Measurements from ENCODE around the gene GPS1. TPM values are rescaled to one million over a fixed set of nuclear protein-coding genes. Genes with fewer than 3 reads are reported as not detected.

GPS1 gene
- total and polyA plus RNA-seq, 2 experiments from 2014 or later = 136 to 242 TPM

GRCh38 chr17:82082456-82082855 is 30.8 kb downstream of the GPS1 start:
- Histone ChIP-seq H3K79me2 (replicated peaks; ENCODE audit: insufficient read depth) (no peaks in the 10 kb centered on the region), H3K9me2 (ENCODE audit: insufficient read depth) (no peaks in the 10 kb centered on the region), H2AFZ (no peak overlapping the region), H3K4me2 (no peak overlapping the region), H3K36me3 (ENCODE audit: insufficient read depth) (peaks cover 10% of the 10 kb centered on the region; the same call in 1 of the 2 replicates), H3K27ac (ENCODE audit: low read depth) (no peak overlapping the region), H3F3A (replicated peaks; ENCODE audit: low read depth) (peaks cover 19% of the 10 kb centered on the region), H3K4me1 (ENCODE audit: insufficient read depth) (no peaks in the 10 kb centered on the region), H3K27me3 (ENCODE audit: insufficient read depth) (no peaks in the 10 kb centered on the region), H4K20me1 (replicated peaks; ENCODE audit: insufficient read depth) (peaks cover 8% of the 10 kb centered on the region), H3K4me3 (no peak overlapping the region)
- no peaks in the 10 kb centered on the region; the same call in 2 of the 3 replicates for H3K9me3 Mint-ChIP-seq
- DNase-seq (ENCODE audit: low spot score) (no peak), ATAC-seq (no peak)
- peaks cover 18% of the 10 kb centered on the region for H3K27me3 Mint-ChIP-seq (ENCODE audit: insufficient read depth, low read depth, poor library complexity)
- TF ChIP-seq STAT1 (IDR thresholded peaks at IDR 0.05; ENCODE audit: unreplicated experiment) (no peak), NANOG (IDR thresholded peaks at IDR 0.05; ENCODE audit: borderline replicate concordance) (no peak), EZH2 (IDR thresholded peaks at IDR 0.05; ENCODE audit: low read depth, unreplicated experiment) (no peak), ZNF114 (CRISPR knock-in tag; IDR thresholded peaks at IDR 0.05) (no peak)
- TF ChIP-seq, protein P1, sequence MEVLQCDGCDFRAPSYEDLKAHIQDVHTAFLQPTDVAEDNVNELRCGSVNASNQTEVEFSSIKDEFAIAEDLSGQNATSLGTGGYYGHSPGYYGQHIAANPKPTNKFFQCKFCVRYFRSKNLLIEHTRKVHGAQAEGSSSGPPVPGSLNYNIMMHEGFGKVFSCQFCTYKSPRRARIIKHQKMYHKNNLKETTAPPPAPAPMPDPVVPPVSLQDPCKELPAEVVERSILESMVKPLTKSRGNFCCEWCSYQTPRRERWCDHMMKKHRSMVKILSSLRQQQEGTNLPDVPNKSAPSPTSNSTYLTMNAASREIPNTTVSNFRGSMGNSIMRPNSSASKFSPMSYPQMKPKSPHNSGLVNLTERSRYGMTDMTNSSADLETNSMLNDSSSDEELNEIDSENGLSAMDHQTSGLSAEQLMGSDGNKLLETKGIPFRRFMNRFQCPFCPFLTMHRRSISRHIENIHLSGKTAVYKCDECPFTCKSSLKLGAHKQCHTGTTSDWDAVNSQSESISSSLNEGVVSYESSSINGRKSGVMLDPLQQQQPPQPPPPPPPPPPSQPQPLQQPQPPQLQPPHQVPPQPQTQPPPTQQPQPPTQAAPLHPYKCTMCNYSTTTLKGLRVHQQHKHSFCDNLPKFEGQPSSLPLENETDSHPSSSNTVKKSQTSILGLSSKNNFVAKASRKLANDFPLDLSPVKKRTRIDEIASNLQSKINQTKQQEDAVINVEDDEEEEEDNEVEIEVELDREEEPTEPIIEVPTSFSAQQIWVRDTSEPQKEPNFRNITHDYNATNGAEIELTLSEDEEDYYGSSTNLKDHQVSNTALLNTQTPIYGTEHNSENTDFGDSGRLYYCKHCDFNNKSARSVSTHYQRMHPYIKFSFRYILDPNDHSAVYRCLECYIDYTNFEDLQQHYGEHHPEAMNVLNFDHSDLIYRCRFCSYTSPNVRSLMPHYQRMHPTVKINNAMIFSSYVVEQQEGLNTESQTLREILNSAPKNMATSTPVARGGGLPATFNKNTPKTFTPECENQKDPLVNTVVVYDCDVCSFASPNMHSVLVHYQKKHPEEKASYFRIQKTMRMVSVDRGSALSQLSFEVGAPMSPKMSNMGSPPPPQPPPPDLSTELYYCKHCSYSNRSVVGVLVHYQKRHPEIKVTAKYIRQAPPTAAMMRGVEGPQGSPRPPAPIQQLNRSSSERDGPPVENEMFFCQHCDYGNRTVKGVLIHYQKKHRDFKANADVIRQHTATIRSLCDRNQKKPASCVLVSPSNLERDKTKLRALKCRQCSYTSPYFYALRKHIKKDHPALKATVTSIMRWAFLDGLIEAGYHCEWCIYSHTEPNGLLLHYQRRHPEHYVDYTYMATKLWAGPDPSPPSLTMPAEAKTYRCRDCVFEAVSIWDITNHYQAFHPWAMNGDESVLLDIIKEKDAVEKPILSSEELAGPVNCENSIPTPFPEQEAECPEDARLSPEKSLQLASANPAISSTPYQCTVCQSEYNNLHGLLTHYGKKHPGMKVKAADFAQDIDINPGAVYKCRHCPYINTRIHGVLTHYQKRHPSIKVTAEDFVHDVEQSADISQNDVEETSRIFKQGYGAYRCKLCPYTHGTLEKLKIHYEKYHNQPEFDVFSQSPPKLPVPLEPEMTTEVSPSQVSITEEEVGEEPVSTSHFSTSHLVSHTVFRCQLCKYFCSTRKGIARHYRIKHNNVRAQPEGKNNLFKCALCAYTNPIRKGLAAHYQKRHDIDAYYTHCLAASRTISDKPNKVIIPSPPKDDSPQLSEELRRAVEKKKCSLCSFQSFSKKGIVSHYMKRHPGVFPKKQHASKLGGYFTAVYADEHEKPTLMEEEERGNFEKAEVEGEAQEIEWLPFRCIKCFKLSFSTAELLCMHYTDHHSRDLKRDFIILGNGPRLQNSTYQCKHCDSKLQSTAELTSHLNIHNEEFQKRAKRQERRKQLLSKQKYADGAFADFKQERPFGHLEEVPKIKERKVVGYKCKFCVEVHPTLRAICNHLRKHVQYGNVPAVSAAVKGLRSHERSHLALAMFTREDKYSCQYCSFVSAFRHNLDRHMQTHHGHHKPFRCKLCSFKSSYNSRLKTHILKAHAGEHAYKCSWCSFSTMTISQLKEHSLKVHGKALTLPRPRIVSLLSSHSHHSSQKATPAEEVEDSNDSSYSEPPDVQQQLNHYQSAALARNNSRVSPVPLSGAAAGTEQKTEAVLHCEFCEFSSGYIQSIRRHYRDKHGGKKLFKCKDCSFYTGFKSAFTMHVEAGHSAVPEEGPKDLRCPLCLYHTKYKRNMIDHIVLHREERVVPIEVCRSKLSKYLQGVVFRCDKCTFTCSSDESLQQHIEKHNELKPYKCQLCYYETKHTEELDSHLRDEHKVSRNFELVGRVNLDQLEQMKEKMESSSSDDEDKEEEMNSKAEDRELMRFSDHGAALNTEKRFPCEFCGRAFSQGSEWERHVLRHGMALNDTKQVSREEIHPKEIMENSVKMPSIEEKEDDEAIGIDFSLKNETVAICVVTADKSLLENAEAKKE (CRISPR knock-in tag; IDR thresholded peaks at IDR 0.05) = no peak
- TF ChIP-seq, protein P2, sequence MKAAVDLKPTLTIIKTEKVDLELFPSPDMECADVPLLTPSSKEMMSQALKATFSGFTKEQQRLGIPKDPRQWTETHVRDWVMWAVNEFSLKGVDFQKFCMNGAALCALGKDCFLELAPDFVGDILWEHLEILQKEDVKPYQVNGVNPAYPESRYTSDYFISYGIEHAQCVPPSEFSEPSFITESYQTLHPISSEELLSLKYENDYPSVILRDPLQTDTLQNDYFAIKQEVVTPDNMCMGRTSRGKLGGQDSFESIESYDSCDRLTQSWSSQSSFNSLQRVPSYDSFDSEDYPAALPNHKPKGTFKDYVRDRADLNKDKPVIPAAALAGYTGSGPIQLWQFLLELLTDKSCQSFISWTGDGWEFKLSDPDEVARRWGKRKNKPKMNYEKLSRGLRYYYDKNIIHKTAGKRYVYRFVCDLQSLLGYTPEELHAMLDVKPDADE (IDR thresholded peaks at IDR 0.05) = no peak
- no peak overlapping the region for H3K27ac Mint-ChIP-seq
- peaks cover 57% of the 10 kb centered on the region for H3K36me3 Mint-ChIP-seq (ENCODE audit: low read depth)
- H3K4me3 Mint-ChIP-seq = no peak overlapping the region
- peaks cover 3% of the 10 kb centered on the region for H3K4me1 Mint-ChIP-seq
